ENCODE measurements around the gene ACE2.

DNA sequence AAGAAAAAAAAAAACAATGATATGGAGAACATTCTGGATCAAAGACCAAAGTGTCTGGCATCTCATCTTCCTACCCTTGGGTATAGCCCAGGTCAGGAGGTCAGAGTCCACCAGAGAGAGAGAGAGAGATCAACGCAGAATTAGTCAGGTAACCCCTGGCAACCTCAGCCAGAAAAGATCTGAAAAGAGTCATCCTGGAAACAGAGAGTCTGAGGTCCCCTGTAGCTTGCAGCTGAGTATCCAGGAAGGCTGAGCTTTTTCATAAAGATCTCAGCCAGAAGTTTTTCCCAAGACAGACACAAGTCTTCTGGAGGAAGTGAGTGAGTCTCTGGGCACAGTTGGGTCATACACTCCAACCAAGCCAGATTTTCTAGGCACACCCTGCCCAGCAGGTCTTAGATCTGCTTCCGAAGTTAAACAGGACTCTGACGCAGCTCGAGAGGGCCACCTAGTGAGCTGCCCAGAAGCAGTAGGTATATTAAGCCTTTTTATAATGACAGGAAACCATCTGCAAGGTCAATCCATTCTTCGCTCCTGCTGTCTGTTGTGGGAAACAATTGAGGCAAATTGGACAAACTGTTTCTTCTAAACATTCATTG, 35.7 kb downstream of the ACE2 start:
- TF ChIP-seq, protein P1, sequence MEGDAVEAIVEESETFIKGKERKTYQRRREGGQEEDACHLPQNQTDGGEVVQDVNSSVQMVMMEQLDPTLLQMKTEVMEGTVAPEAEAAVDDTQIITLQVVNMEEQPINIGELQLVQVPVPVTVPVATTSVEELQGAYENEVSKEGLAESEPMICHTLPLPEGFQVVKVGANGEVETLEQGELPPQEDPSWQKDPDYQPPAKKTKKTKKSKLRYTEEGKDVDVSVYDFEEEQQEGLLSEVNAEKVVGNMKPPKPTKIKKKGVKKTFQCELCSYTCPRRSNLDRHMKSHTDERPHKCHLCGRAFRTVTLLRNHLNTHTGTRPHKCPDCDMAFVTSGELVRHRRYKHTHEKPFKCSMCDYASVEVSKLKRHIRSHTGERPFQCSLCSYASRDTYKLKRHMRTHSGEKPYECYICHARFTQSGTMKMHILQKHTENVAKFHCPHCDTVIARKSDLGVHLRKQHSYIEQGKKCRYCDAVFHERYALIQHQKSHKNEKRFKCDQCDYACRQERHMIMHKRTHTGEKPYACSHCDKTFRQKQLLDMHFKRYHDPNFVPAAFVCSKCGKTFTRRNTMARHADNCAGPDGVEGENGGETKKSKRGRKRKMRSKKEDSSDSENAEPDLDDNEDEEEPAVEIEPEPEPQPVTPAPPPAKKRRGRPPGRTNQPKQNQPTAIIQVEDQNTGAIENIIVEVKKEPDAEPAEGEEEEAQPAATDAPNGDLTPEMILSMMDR (optimal IDR thresholded peaks at IDR 0.05 in 1 of 3, IDR thresholded peaks at IDR 0.05 in 1 of 3, conservative IDR thresholded peaks at IDR 0.05 in 1 of 3; ENCODE audit: extremely low read depth in 1 of 3, insufficient read depth in 2 of 3, low read length in 3 of 3) = peak; percentile 85 to 94 (median 93)
- no peak for TF ChIP-seq EZH2 (IDR thresholded peaks at IDR 0.05; ENCODE audit: low read length)
